Prostate gland (tissue), 2 donors: ENCODE results near the gene VRK1. TPM values are rescaled to one million over a fixed set of nuclear protein-coding genes. Genes with fewer than 3 reads are reported as not detected.

Experiments
- DNase-seq: peaks from one replicate; pipeline ENCODE4 v3.0.0-alpha.2; 2019; ENCODE audit warnings: low spot score
- H3K27ac ChIP-seq, 2 donors: fragments of 200-600 bp; sonication (generic); 2 replicates each; pipeline ENCODE4 v1.5.1; 2017 to 2019
- H3K27me3 ChIP-seq: fragments of 200-600 bp; sonication (generic); replicated peaks from 2 replicates; pipeline ENCODE4 v1.5.1; 2019; ENCODE audit not compliant: insufficient read depth
- H3K36me3 ChIP-seq, 2 donors: fragments of 200-600 bp; sonication (generic); 1 replicate in 1 of 2; 2 replicates in 1 of 2; pipeline versions ENCODE4 v1.5.1 to v1.8.1; 2017 to 2019
- H3K4me1 ChIP-seq: fragments of 200-600 bp; sonication (generic); replicated peaks from 2 replicates; pipeline ENCODE4 v1.5.1; 2019
- H3K4me3 ChIP-seq, 2 donors: fragments of 200-600 bp; sonication (generic); 2 replicates each; pipeline ENCODE4 v1.5.1; 2017 to 2019
- H3K9me3 ChIP-seq: fragments of 200-600 bp; sonication (generic); 2 replicates; pipeline ENCODE4 v1.5.1; 2017
- CTCF ChIP-seq, 4 experiments: fragments of 200-600 bp in 2 of 4; fragments of 450-650 bp in 2 of 4; sonication (generic) in 2 of 4; IDR thresholded peaks; 1 replicate in 3 of 4; 2 replicates in 1 of 4; pipeline ENCODE4 v1.5.1; 2016 to 2019; ENCODE audit warnings: antibody characterized with exemption in 4 of 4, mild to moderate bottlenecking in 2 of 4, moderate library complexity in 2 of 4
- POLR2A ChIP-seq: fragments of 450-650 bp; IDR thresholded peaks from one replicate; pipeline ENCODE4 v1.6.1; 2016; ENCODE audit warnings: antibody characterized with exemption, mild to moderate bottlenecking
- POLR2AphosphoS5 ChIP-seq: sonication (generic); formaldehyde crosslinking; IDR thresholded peaks from one replicate; pipeline ENCODE4 v1.6.1; 2017; ENCODE audit warnings: antibody characterized with exemption
- WGBS: methylation state at CpG from one replicate; pipeline ENCODE4 v1.1.5; 2018; 5-methylcytosine and 5-hydroxymethylcytosine counted together
- intact Hi-C: fragments of 100-400 bp; cut with DNase I; formaldehyde crosslinking; loops from one replicate; pipeline ENCODE4 v1.14.2; 2022
- total RNA-seq, 2 donors: library from RNA; depleted of rRNA; stranded (reverse); fragments of >200 nt; gene quantifications; one replicate each; pipeline ENCODE4 v1.1.0, GENCODE V29; 2016

Gene VRK1
- total RNA-seq, 2 donors from 2014 or later = 11.4 to 20.3 TPM

- Histone ChIP-seq H3K4me1 (no peaks in the 10 kb centered on the region), H3K27ac (no peak overlapping the region), H3K4me3 (no peak overlapping the region), H3K36me3 (no peaks in the 10 kb centered on the region), H3K9me3 (no peaks in the 10 kb centered on the region), H3K27me3 (no peaks in the 10 kb centered on the region)
- intact Hi-C loops = no loop called here
- TF ChIP-seq POLR2A (no peak), POLR2AphosphoS5 (no peak), CTCF (IDR thresholded peaks at IDR 0.05) (no peak)
- 19% methylated on average over 2 of the region's 2 CpGs for WGBS
- DNase-seq = no peak
Observed at GRCh38 chr14:96826818-96827217, 29.6 kb downstream of the VRK1 start.

- Histone ChIP-seq H3K4me3 (no peak overlapping the region), H3K4me1 (no peaks in the 10 kb centered on the region), H3K9me3 (no peaks in the 10 kb centered on the region), H3K27ac (no peak overlapping the region), H3K27me3 (no peaks in the 10 kb centered on the region), H3K36me3 (no peaks in the 10 kb centered on the region)
- intact Hi-C loops = no loop called here
- no peak for DNase-seq
- WGBS = 65% methylated on average over 3 of the region's 3 CpGs
- TF ChIP-seq POLR2A (no peak), POLR2AphosphoS5 (no peak), CTCF (IDR thresholded peaks at IDR 0.05) (no peak)
Observed at GRCh38 chr14:96827290-96827689, 30.1 kb downstream of the VRK1 start.

DNA sequence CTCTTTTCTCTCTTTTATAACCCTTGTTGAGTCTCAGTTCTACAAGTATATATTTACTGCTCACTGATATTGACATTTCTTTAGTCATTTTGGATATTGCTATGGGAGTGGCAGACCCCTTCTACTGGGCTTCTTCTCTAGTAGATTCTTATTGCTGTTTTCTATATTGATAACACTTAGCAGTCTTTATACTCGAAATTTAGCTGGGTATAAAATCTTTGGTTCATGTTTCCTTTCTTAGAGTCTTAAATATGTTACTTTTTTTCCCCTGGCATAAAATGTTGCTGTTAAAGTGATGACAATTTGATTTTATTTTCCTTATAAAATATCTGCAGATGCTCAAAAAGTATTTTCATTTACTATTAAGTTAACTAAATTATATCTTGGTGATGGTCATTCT lies 32.6 kb downstream of the VRK1 start:
- no peak overlapping the region for H3K4me3 ChIP-seq
- H3K27ac ChIP-seq = no peak overlapping the region
- intact Hi-C loops = no loop called here
- no peaks in the 10 kb centered on the region for H3K4me1 ChIP-seq
- TF ChIP-seq POLR2A (no peak), POLR2AphosphoS5 (no peak), CTCF (IDR thresholded peaks at IDR 0.05) (no peak)
- no peaks in the 10 kb centered on the region for H3K9me3 ChIP-seq
- H3K27me3 ChIP-seq = no peaks in the 10 kb centered on the region
- WGBS = 97% methylated on average over 1 of the region's 1 CpG
- no peaks in the 10 kb centered on the region for H3K36me3 ChIP-seq
- no peak for DNase-seq

DNA sequence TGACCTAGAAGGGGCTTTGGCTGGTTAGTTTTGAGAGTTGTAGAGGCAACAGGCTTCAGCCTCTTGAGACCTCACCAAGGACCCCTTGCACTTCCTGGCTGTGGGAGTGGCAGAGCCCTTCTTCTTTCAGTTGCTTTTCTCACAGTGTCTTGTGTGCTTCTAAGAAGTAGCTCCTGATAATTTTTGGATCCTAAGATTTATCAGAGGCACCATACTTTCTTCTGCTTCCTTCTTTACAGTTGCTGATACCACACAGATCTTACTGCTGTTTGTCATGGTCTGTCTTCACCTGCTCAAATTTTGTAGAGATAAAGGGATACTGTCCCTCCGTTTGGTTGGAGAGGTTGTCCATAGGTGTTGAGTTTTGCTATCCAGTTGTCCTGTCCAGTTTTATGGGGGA lies 33.8 kb downstream of the VRK1 start:
- TF ChIP-seq POLR2A (no peak), CTCF (IDR thresholded peaks at IDR 0.05) (no peak), POLR2AphosphoS5 (no peak)
- H3K27me3 ChIP-seq = no peaks in the 10 kb centered on the region
- H3K4me1 ChIP-seq = no peaks in the 10 kb centered on the region
- intact Hi-C loops = no loop called here
- H3K9me3 ChIP-seq = no peaks in the 10 kb centered on the region
- H3K4me3 ChIP-seq = no peak overlapping the region
- no peak for DNase-seq
- H3K36me3 ChIP-seq = no peaks in the 10 kb centered on the region
- 56% methylated on average over 1 of the region's 1 CpG for WGBS
- no peak overlapping the region for H3K27ac ChIP-seq

DNA sequence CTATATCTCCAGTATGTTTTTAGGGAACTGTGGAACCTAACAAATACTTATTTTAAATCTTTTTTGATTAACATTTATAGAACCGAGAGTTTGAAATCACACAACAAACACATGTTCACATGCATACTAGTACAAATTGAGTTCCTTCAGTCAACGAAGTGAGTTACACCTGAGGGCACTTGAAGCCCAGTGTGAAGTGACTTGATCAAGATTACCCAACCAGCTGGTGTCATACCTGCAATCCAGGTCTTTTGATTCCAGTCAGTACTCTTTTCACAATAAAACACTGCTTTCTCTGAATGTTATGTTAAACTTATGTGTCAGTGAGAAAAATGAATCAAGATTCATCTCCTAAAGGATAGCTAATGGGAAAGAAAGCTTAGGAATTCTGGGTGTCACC lies 35.2 kb downstream of the VRK1 start:
- DNase-seq = no peak
- intact Hi-C loops = no loop called here
- no peaks in the 10 kb centered on the region for H3K36me3 ChIP-seq
- TF ChIP-seq POLR2A (no peak), POLR2AphosphoS5 (no peak), CTCF (IDR thresholded peaks at IDR 0.05) (no peak)
- no peak overlapping the region for H3K27ac ChIP-seq
- H3K4me1 ChIP-seq = no peaks in the 10 kb centered on the region
- WGBS = 85% methylated on average over 2 of the region's 2 CpGs
- no peaks in the 10 kb centered on the region for H3K27me3 ChIP-seq
- no peaks in the 10 kb centered on the region for H3K9me3 ChIP-seq
- no peak overlapping the region for H3K4me3 ChIP-seq
